G401 (cell line): ENCODE results near the gene TBCD. TPM values are rescaled to one million over a fixed set of nuclear protein-coding genes. Genes with fewer than 3 reads are reported as not detected.
A peak's percentile ranks its signal among the peaks of the same experiment; 100 is the strongest.
"Not testable (repeated sequence)": the region's sequence is repeated elsewhere in the genome, so short reads cannot be mapped to it uniquely, and the experiment has no call there.

ENCODE experiments used
- DNase-seq: peaks from one replicate; pipeline ENCODE4 v3.0.0-alpha.2; 2015; ENCODE audit warnings: low spot score
- in situ Hi-C: cut with HindIII; loops from 2 replicates; pipeline ENCODE4 v1.10.0; 2016; ENCODE audit warnings: low sequenced_read_pairs, mixed read lengths
- total RNA-seq: library from RNA; depleted of rRNA; stranded (reverse); fragments of >200 nt; shearing (Covaris generic); gene quantifications from 2 replicates; pipeline ENCODE4 v1.2.3, GENCODE V29; 2014

Gene TBCD
- total RNA-seq, 1 experiment from 2014 or later: 108 TPM

DNA sequence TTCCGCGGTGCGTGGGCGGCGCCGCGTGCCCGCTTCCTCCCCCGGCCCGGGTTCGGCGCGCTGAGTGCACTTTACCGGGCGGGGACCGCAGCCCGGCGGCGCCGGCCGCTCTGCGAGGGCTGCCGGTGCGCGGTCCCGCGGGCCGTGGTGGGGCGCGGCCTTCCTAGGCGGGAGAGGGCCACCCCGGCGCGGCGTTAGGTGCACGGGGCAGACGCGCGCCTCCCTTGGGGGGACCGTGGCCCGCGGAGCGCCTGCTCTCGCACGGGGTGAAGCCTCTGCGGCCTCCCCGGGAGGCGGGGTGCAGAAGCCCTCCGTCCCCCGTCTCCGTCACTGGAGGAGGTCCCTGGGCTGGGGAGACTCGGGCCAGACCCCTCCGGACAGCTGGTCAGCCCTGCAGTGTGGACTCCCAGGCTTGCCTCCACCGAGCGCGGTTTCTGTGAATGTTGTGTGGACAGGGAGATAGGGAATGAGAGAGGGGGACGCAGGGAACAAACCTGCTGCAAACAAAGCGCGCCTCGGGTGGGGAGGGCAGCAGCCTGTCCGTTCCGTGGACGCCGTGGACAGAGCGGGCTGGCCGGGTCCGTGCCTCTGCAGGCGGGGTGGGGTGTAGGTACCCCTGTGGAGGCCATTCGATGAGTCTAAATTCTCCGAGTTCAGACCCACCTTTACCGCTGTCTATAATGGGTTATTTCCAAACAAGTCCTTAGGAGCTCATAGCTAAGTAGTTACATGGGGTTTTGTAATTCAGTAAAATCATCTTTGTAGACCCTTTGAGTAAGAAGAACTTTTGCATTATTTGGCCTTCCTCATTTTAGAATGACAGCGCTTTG lies 721 bp downstream of the TBCD start:
- in situ Hi-C loops: no loop called here
- DNase-seq: no peak

DNA sequence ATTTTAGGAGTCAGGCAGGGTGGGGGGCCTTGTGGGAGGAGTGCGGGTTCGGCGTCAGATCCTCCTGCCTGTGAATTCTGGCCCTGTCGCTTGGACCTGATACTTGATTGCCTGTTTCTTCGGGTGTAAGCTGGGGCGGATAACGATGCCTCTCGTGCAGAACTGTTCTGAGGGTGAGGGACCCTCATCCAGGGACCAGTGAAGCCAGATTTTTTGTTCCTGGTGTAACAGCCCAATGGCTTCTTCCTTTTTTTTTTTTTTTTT lies 1.3 kb downstream of the TBCD start:
- in situ Hi-C loops: no loop called here
- DNase-seq: no peak

DNA sequence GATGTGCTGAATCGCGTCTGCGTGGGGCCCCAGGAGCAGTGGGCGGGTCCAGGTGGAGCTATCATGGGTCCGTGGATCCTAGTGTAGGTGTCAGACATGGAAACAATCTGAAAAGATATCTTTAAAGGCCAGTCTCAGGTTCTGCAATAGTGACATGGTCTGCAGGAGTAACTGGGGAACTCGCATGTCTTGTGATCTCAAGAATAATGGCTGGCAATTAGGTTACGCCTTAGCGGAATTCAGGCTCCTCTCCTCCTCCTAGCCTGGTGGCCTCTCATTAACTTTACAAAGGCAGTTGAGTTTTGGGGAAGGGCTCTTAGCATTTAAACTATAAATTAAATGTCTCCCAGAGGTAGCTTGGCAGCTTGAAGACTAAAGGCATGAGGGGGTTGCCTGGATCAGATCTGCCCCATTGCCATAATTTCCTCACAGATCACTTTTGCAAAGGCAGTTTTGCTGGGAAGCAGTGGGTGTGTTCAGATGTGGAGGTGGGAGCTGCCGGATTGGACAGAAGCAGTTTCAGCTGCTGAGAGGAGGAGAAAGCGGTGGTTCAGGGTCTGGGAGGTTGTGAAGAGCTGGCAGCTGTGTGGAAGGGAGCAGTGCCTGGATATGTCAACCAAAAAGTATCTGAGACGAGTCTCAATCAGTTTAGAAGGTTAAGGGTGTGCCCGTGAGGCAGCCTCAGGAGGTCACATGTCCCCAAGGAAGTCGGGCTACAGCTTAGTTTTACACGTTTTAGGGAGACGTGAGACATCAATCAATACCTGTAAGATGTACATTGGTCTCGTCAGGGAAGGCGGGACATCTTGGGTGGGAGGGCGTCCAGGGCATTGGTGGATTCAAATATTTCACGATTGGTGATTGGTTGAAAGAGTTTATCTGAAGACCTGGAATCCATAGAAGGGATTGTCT lies 2.7 kb downstream of the TBCD start:
- in situ Hi-C loops: no loop called here
- no peak for DNase-seq

DNA sequence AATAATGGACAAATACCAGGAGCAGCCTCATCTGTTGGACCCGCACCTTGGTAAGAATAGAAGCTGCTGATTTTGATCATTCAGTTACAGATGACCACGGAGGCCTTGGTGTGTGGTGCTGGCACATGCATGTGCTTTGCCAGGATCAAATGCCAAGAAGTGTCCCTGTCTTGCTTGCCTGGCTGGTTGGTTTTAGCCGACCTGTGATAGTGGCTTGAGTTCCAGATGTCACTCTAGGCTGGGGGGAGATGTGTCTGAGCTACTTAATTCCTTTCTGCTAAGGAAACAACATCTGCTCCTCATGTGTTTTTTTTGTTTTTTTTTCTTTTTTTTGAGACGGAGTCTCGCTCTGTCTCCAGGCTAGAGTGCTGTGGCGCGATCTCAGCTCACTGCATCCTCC lies 4.3 kb downstream of the TBCD start:
- DNase-seq: no peak
- in situ Hi-C loops: no loop called here

DNA sequence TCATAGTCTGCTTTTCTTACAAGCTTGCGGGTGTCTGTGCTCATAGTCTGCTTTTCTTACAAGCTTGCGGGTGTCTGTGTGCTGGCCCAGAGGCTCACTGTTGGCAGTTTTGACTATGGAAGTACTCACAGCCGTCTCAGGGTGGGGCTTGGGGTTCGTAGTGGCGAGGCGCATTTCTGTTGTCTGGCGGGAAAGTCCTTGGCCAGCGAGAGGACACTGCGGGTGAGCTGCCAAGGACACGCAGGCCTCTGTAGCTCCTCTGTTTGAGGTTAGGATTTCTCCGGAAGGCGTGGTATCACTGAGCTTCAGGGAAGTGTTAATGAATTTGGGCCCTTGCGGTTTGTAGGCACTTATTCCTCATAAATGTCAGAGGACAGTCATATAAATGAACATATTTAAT lies 13.5 kb downstream of the TBCD start:
- peak; percentile 21 for DNase-seq
- in situ Hi-C loops: loop anchor here (10.0 kb wide), 1 partner anchor 101 kb away; no protein-coding TSS in a partner anchor

DNA sequence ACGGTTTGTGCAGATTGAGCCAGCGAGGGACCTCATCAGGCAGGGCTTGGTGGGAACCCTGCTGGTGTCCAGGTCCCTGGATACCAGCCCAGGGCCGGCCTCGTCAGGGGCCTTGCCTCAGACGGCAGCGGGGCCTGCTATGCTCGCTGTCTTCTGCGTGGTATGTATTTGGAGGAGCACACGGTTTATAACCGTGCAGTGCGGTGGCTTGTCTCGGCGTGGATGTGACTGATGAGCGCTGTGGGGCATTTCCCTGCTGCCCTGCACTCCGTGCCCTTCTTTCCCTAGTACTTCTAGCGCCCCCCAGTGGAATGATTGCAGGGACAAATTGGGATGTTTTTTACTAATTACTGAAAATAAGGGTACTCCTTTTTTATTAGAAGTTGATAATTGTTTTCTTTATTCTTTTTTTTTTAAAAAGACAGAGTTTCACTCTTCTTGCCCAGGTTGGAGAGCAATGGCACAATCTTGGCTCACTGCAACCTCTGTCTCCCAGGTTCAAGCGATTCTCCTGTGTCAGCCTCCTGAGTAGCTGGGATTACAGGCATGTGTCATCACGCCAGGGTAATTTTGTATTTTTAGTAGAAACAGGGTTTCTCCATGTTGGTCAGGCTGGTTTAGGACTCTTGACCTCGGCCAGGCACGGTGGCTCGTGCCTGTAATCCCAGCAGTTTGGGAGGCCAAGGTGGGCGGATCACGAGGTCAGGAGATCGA lies 15.3 kb downstream of the TBCD start:
- in situ Hi-C loops: loop anchor here (10.0 kb wide), 1 partner anchor 102 kb away; no protein-coding TSS in a partner anchor
- DNase-seq: peak; percentile 32

DNA sequence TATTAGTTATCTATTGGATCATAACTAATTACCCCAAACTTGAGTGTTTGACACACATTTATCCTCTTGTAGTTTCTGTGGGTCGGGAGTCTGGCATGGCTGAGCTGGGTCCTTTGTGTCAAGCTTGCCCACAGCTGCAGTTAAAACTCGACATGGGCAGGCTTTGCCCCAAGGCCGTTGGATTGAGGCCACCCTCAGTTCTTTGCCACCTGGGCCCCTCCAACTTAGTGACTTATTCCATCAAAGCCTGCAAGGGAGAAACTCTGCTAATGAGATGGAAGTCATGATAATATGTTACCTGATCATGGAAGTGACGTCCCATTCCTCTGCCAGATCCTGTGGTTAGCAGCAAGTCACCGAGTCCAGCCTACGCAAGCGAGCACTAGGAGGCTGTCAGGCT lies 17.2 kb downstream of the TBCD start:
- DNase-seq: no peak
- in situ Hi-C loops: loop anchor here (10.0 kb wide), 1 partner anchor 104 kb away; no protein-coding TSS in a partner anchor

DNA sequence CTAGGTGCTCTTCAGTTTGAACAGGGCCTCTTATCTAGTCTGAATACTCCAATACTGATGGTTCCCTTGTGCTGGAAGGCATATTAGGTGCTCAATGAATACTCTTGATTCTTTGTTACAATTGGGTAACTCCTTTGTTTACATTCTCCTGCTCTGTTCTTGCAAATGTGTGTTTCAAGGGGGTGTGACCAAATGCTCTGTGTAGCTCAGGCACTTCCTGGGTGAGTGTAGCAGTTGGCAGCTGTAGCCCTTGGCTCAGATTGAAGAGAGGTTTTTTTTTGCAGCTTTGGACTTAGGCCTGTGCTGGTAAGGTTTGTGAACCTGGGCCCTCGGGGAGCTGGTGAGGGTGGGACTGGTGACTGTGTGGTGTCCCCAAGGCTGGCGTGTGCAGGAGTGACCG lies 20.2 kb downstream of the TBCD start:
- in situ Hi-C loops: no loop called here

DNA sequence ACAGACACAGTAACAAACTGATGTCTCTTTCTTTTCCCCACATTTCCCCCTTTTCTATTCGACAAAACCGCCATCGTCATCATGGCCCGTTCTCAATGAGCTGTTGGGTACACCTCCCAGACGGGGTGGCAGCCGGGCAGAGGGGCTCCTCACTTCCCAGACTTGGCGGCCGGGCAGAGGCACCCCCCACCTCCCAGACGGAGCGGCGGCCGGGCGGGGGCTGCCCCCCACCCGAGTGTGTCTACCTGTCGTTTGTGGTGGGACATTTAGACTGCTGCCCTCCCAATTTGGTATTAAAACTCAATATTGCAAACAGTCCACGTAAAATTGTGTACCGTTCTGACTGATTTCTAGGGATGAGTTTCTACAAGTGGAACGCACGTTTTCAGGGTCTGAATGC lies 22.6 kb downstream of the TBCD start:
- in situ Hi-C loops, DNase-seq: not testable (repeated sequence)

More for the DNA sequence above, 20.2 kb downstream of the TBCD start:
- no peak for DNase-seq

DNA sequence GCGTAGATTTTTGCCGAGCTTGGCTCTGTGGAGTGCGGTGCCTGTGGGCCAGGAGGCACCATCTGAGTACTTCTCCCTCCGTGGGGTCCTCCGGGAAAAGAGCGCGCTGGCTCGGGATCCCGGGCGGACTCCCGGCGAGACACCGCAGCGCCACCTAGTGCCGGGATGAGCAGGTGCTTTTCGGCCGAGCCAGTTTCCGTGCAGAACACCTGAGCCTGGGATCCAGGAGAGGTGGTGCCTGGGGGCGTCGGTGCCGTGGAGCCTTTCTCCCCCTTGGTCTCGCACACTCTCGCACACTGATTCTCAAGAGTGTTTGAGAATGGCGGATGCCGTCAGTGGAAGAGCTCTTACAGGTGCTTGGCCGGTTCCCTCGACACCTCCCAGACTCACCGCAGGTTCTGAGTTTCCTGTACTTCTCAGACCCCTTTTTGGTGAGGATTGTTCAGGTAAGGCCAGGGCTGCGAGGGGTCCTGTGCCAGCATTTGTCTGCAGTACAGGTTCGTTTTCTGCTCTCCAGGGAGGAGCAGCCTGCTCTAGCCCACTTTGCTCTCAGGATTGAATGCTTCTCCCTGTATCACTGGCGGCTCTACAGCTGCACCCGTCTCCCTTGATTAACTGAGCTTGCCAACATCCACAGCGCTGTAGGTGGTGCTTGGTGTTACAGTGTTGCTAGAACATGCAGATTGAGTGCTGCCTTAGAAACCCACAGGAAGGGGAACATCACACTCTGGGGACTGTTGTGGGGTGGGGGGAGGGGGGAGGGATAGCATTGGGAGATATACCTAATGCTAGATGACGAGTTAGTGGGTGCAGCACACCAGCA lies 23.3 kb downstream of the TBCD start:
- DNase-seq: peak; percentile 67

DNA sequence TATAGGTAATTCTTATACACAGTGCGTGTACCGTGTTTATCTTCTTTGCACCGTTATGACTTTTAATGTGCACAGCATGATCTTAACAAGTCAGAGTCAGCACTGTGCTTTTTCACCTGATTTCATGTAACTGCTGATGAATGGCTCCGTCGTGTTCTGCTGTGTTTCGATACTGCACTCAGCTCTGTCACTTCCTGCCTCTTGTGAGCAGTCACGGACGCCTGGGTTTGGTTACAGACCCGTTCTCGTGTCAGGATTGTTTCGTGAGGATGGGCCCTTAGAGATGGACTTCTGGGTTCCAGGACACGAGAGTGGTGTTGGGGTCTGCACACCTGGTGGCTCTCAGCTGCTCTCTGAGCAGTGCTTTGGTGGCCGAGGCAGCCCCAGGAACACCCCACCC lies 24.6 kb downstream of the TBCD start:
- no peak for DNase-seq
- in situ Hi-C loops: no loop called here

More for the DNA sequence above, 23.3 kb downstream of the TBCD start:
- in situ Hi-C loops: no loop called here

DNA sequence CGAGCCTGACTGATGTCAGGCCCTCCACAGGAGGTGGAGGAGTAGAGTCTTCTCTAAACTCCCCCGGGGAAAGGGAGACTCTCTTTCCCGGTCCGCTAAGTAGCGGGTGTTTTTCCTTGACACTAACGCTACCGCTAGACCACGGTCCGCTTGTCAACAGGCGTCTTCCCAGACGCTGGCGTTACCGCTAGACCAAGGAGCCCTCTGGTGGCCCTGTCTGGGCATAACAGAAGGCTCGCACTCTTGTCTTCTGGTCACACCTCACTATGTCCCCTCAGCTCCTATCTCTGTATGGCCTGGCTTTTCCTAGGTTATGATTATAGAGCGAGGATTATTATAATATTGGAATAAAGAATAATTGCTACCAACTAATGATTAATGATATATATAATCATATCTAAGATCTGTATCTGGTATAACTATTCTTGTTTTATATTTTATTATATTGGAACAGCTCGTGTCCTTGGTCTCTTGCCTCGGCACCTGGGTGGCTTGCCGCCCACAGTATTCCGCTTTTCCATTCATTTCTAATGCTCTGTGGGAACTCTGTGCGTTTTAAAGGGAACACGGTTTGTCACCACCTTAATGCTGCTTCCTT lies 26.0 kb downstream of the TBCD start:
- DNase-seq, in situ Hi-C loops: not testable (repeated sequence)

DNA sequence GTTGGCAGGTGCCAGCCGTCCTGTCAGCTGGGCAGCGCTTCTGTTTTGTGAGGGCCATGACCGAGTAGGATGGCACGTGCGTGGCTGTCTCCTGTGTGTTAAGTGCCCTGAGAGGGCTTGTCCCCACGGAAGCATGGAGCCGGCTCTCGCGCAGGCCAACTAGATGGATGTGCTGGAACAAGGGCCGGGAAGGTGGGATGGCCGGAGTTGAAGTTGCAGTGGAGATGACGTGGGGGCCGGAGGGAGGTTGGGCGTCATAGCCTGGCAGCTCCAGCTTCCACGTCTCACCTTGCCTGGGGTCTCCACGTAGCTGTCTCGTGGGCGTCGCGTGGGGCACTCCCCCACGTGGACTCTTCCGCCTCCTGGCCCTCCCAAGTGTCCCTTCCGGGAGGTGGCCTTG lies 27.7 kb downstream of the TBCD start:
- DNase-seq: no peak
- in situ Hi-C loops: no loop called here

DNA sequence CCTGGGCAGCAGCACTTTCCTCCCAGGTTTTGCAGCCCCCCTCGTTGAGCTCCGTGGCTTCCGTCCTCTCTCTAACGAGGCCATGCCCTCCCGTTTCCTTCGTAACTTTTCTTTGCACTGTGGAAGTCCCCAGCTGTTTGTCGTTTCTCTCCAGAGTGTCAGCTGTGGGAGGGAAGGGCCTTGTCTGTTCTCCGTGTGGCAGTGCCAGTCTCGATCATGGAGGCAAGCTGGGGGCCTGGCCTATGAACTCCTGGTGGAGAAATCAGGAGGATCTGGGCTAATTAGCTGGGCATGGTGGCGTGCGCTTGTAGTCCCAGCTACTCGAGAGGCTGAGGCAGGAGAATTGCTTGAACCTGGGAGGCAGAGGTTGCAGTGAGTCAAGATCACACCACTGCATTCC lies 28.3 kb downstream of the TBCD start:
- in situ Hi-C loops: no loop called here
- no peak for DNase-seq

DNA sequence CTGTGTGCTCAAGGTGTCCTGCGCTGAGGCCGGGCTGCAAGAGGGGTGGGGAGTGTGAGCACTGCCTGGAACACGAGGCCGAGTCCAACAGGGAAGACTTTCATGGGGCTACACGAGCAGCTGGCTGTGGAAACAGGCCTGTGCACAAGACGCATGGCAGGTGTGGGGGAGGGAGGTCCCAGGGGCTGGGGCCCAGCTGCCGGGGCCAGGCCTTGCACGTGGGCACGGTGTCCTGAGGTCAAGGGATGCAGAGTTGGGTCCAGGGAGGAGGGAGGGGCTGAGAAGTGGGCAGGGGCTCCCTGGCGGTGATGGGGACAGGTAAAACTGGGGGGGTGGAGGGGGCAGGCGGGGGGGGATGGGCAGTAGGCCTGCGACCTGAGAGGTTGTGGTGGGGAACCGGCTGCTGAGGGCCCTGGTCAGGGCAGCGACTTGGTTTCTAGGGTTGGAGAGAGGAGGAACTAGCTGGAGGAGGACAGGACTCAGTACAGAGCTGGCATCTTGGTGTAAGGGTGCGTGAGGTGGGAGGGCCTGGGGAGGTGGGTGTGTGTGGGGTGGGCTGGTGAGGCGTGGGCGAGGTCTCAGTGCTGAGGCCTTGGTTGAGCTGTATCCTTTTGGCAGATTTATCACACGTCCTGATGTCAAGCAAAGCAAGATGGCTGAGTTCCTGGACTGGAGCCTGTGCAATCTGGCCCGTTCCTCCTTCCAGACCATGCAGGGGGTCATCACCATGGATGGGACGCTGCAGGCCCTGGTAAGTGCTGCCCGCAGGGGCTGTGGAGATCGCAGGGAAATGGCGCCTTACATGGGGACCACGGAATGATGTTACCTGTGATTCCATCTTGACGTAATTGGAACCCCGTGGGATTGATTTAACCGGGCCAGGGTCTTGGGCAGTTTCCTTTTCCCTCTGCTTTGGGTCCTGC lies 29.4 kb downstream of the TBCD start:
- in situ Hi-C loops: no loop called here
- no peak for DNase-seq

DNA sequence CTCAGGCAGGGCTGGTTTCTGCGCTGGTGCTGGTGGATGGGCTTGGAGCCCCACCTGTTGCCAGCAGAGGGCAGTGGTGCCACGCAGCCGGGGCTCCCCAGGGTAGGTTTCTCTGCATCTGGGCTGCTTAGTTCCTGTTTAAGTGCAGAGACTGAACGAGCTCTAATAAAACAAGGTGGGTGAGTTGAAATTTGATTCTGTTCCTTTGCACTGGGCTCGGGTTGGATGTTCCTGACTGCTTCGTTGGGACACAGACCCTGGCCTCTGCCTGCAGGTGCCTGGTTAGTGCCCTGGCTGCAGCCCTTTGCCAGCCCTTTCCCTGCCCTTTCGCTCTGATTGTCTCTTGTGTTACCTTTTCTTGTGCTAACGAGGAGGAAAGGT lies 30.0 kb downstream of the TBCD start:
- peak; percentile 85 for DNase-seq
- in situ Hi-C loops: no loop called here

DNA sequence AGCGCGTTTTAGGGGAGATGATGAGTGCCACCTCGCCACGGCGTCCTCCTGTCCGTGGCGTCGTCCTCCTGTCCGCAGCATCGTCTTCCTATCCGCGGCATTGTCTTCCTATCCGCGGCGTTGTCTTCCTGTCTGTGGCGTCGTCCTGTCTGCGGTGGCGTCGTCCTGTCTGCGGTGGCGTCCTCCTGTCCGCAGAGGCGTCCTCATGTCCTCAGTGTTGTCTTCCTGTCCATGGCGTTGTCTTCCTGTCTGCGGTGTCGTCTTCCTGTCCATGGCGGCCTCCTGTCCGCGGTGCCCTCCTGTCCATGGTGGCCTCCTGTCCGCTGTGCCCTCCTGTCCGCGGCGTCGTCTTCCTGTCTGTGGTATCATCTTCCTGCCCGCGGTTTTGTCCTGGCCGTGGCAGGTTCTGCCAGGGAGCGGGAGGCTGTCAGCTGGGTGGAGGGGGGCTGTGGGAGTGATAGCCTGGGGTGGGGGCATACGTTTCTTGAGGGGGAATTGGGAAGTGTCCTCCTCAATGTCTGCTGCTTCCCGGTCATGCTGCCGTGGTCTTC lies 30.9 kb downstream of the TBCD start:
- DNase-seq: no peak
- in situ Hi-C loops: no loop called here
